K562 (cell line): Measurements from ENCODE around the gene UTP25. TPM values are rescaled to one million over a fixed set of nuclear protein-coding genes. Genes with fewer than 3 reads are reported as not detected.

ENCODE experiments used
- BRD4 ChIP-seq: fragments of 200-600 bp; sonication (generic); IDR thresholded peaks from 2 replicates; pipeline ENCODE4 v1.6.1; 2017; ENCODE audit warnings: inconsistent platforms
- BRF1 ChIP-seq: IDR thresholded peaks from 3 replicates; pipeline ENCODE4 v1.6.1; 2011; ENCODE audit warnings: borderline replicate concordance, mild to moderate bottlenecking; ENCODE audit not compliant: insufficient read length; ENCODE audit errors: extremely low read depth
- C11orf30 ChIP-seq: fragments of 450-650 bp; IDR thresholded peaks from 2 replicates; pipeline ENCODE4 v1.6.1; 2016; ENCODE audit warnings: low read depth, mild to moderate bottlenecking
- CEBPZ ChIP-seq: fragments of 150-350 bp; IDR thresholded peaks from 2 replicates; pipeline ENCODE4 v1.6.1; 2014; ENCODE audit warnings: low read depth, mild to moderate bottlenecking, low read length, borderline replicate concordance
- CHD1 ChIP-seq: fragments of 200-600 bp; sonication (generic); IDR thresholded peaks from one replicate; pipeline ENCODE4 v1.6.1; 2012; ENCODE audit warnings: mild to moderate bottlenecking, moderate library complexity, low read length, inconsistent platforms
- CHD4 ChIP-seq: fragments of 200-600 bp; sonication (generic); IDR thresholded peaks from 3 replicates; pipeline ENCODE4 v1.6.1; 2012; ENCODE audit warnings: low read depth, mild to moderate bottlenecking, mixed read lengths, low read length, inconsistent platforms; ENCODE audit not compliant: insufficient read depth, insufficient replicate concordance, poor library complexity, severe bottlenecking
- CREM ChIP-seq: IDR thresholded peaks from 2 replicates; pipeline ENCODE4 v1.6.1; 2014; ENCODE audit warnings: antibody characterized with exemption, low read depth
- FOXJ2 ChIP-seq: fragments of 200-800 bp; sonication (Bioruptor generic); IDR thresholded peaks from 2 replicates; pipeline ENCODE4 v1.6.1; 2016; ENCODE audit warnings: missing genetic modification characterization, missing compliant biosample characterization
- HES1 ChIP-seq: fragments of 450-650 bp; IDR thresholded peaks from 2 replicates; pipeline ENCODE4 v1.6.1; 2016; ENCODE audit warnings: low read depth, mild to moderate bottlenecking, moderate library complexity
- MBD2 ChIP-seq: sonication (generic); IDR thresholded peaks from 2 replicates; pipeline ENCODE4 v1.6.1; 2016; ENCODE audit warnings: low read depth, borderline replicate concordance
- TARDBP ChIP-seq: fragments of 450-650 bp; IDR thresholded peaks from 2 replicates; pipeline ENCODE4 v1.6.1; 2016
- ZNF445 ChIP-seq: fragments of 250-450 bp; sonication (Bioruptor Pico); IDR thresholded peaks from 2 replicates; pipeline ENCODE4 v1.4.0; 2020; ENCODE audit warnings: low read depth, mild to moderate bottlenecking, moderate library complexity
- ZNF717 ChIP-seq: fragments of 250-450 bp; sonication (Bioruptor Pico); IDR thresholded peaks from 2 replicates; pipeline ENCODE4 v1.5.0; 2021
- polyA plus RNA-seq, 8 experiments: library from polyadenylated mRNA; depleted of rRNA in 4 of 8; stranded (reverse) in 5 of 8; unstranded in 3 of 8; fragments of >200 nt; fragmentation: Nextera tagmentation in 2 of 8; fragmentation: Illumina TruSeq in 1 of 8; extraction: Ambion mirVana in 2 of 8; extraction: Trizol in 1 of 8; gene quantifications; 2 replicates each; pipeline versions ENCODE4 v1.2.1 to v1.2.3, GENCODE V29; 2011 to 2014; ENCODE audit warnings: inconsistent platforms in 1 of 8, missing spikeins in 1 of 8
- total RNA-seq, 7 experiments: library from RNA; depleted of rRNA in 6 of 7; stranded (reverse); fragments of >200 nt in 6 of 7; fragmentation: Illumina TruSeq in 2 of 7; extraction: Trizol in 2 of 7; gene quantifications; 2 replicates each; pipeline versions ENCODE4 v1.2.1 to v1.2.3, GENCODE V29; 2011 to 2021; ENCODE audit warnings: low replicate concordance in 1 of 7
- TF ChIP-seq, protein P1 (sequence below): fragments of 200-800 bp; sonication (Bioruptor generic); IDR thresholded peaks from 2 replicates; pipeline ENCODE4 v1.6.1; 2017; ENCODE audit warnings: missing genetic modification characterization, missing compliant biosample characterization
- TF ChIP-seq, protein P2 (sequence below): fragments of 250-450 bp; sonication (Bioruptor Pico); IDR thresholded peaks from 2 replicates; pipeline ENCODE4 v1.8.0; 2022; ENCODE audit warnings: inconsistent platforms, mild to moderate bottlenecking, moderate library complexity, borderline replicate concordance
- TF ChIP-seq, protein P3 (sequence below): sonication (generic); formaldehyde crosslinking; IDR thresholded peaks from 2 replicates; pipeline ENCODE4 v1.8.1; 2023; ENCODE audit warnings: mild to moderate bottlenecking, missing genetic modification reagents

UTP25 gene
- total and polyA plus RNA-seq, 9 of the 15 experiments (the other 6 are each of a cell fraction or from before 2014, with no cell fraction given) = 5.7 to 17.6 (median 12.0) TPM

GRCh38 chr1:209884665-209885117 is 56.9 kb downstream of the UTP25 start (continued):
- TF ChIP-seq, protein P1, sequence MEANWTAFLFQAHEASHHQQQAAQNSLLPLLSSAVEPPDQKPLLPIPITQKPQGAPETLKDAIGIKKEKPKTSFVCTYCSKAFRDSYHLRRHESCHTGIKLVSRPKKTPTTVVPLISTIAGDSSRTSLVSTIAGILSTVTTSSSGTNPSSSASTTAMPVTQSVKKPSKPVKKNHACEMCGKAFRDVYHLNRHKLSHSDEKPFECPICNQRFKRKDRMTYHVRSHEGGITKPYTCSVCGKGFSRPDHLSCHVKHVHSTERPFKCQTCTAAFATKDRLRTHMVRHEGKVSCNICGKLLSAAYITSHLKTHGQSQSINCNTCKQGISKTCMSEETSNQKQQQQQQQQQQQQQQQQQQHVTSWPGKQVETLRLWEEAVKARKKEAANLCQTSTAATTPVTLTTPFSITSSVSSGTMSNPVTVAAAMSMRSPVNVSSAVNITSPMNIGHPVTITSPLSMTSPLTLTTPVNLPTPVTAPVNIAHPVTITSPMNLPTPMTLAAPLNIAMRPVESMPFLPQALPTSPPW = no peak; the same call in 1 of the 2 replicates
- TF ChIP-seq MBD2 = no peak; the same call in 1 of the 2 replicates
- TF ChIP-seq FOXJ2 = 0 out of 2 replicates have a peak, but pooled peaks have one; percentile 14
- TF ChIP-seq, protein P2, sequence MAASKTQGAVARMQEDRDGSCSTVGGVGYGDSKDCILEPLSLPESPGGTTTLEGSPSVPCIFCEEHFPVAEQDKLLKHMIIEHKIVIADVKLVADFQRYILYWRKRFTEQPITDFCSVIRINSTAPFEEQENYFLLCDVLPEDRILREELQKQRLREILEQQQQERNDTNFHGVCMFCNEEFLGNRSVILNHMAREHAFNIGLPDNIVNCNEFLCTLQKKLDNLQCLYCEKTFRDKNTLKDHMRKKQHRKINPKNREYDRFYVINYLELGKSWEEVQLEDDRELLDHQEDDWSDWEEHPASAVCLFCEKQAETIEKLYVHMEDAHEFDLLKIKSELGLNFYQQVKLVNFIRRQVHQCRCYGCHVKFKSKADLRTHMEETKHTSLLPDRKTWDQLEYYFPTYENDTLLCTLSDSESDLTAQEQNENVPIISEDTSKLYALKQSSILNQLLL = no peak
- no peak for TF ChIP-seq TARDBP
- no peak for TF ChIP-seq BRD4
- TF ChIP-seq, protein P3, sequence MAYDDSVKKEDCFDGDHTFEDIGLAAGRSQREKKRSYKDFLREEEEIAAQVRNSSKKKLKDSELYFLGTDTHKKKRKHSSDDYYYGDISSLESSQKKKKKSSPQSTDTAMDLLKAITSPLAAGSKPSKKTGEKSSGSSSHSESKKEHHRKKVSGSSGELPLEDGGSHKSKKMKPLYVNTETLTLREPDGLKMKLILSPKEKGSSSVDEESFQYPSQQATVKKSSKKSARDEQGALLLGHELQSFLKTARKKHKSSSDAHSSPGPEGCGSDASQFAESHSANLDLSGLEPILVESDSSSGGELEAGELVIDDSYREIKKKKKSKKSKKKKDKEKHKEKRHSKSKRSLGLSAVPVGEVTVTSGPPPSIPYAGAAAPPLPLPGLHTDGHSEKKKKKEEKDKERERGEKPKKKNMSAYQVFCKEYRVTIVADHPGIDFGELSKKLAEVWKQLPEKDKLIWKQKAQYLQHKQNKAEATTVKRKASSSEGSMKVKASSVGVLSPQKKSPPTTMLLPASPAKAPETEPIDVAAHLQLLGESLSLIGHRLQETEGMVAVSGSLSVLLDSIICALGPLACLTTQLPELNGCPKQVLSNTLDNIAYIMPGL = no peak
- TF ChIP-seq CHD4 = no peak
- TF ChIP-seq C11orf30 = peak; percentile 58
- no peak for TF ChIP-seq HES1
- peak; percentile 77 for TF ChIP-seq CREM
- no peak for TF ChIP-seq BRF1
- TF ChIP-seq CEBPZ = no peak
- TF ChIP-seq ZNF445 (CRISPR knock-in tag) = no peak
- no peak for TF ChIP-seq ZNF717 (CRISPR knock-in tag)
- TF ChIP-seq CHD1 = no peak
